Nucleus accumbens (tissue), 56 donors: ENCODE results near the gene NUP98.
A peak's percentile ranks its signal among the peaks of the same experiment; 100 is the strongest.
"Not testable (repeated sequence)": the region's sequence is repeated elsewhere in the genome, so short reads cannot be mapped to it uniquely, and the experiment has no call there.

Experiments
- DNase-seq, 56 donors: peaks; one replicate each; lab custom pipeline; 2025; lab: John Stamatoyannopoulos, UW

Gene NUP98

GRCh38 chr11:3645552-3645951 lies 151.8 kb downstream of the NUP98 start:
- DNase-seq, result no peak

GRCh38 chr11:3644817-3645235 lies 152.5 kb downstream of the NUP98 start, which contains the start of gene ART1:
TSS of gene ART1 (plus strand) at chr11:3645128. CDS start at chr11:3659214, 14,086 bp downstream.
- DNase-seq, result peak in 1 of 56 donors; percentile 2

GRCh38 chr11:3643102-3643546 lies 154.2 kb downstream of the NUP98 start:
- DNase-seq, result not testable (repeated sequence)

GRCh38 chr11:3642071-3642951 lies 155.0 kb downstream of the NUP98 start:
- peak in 15 of 56 donors; percentile 2 to 73 (median 18) for DNase-seq

- no peak for DNase-seq
Observed at GRCh38 chr11:3641701-3642070, 155.7 kb downstream of the NUP98 start, which contains the start of gene ART5. TSS of gene ART5 (minus strand) at chr11:3641992. CDS start at chr11:3641862, 130 bp downstream.

- DNase-seq, result no peak
Observed at GRCh38 chr11:3641191-3641590, 156.2 kb downstream of the NUP98 start.

- no peak for DNase-seq
Observed at GRCh38 chr11:3639841-3640240, 157.5 kb downstream of the NUP98 start.

- DNase-seq, result no peak
Observed at GRCh38 chr11:3638513-3638912, 158.8 kb downstream of the NUP98 start.

- no peak for DNase-seq
Observed at GRCh38 chr11:3637201-3637600, 160.2 kb downstream of the NUP98 start.

- no peak for DNase-seq
Observed at GRCh38 chr11:3635641-3636375, 161.5 kb downstream of the NUP98 start.

GRCh38 chr11:3632070-3632660 lies 165.2 kb downstream of the NUP98 start:
- no peak for DNase-seq

GRCh38 chr11:3631331-3631730 lies 166.0 kb downstream of the NUP98 start:
- no peak for DNase-seq

- DNase-seq, result no peak
Observed at GRCh38 chr11:3627291-3627690, 170.1 kb downstream of the NUP98 start.

GRCh38 chr11:3626250-3626960 lies 170.9 kb downstream of the NUP98 start:
- peak in 10 of 56 donors; percentile 7 to 46 (median 10) for DNase-seq
